ENCODE measurements around the gene LY6G6C.
"Not testable (repeated sequence)": the region's sequence is repeated elsewhere in the genome, so short reads cannot be mapped to it uniquely, and the experiment has no call there.

The LY6G6C gene

GRCh38 chr6:31725502-31726350, 4.2 kb upstream of the LY6G6C start:
- DNase-seq, result peak; percentile 83

- no peak for DNase-seq
Observed at GRCh38 chr6:31723980-31724691, 2.6 kb upstream of the LY6G6C start.

- DNase-seq, result peak; percentile 15
Observed at GRCh38 chr6:31723245-31723979, 1.9 kb upstream of the LY6G6C start, which contains the start of gene MPIG6B. Gene MPIG6B (plus strand): TSS chr6:31723373. CDS start chr6:31723384, 11 bp downstream.

GRCh38 chr6:31722173-31722572, 627 bp upstream of the LY6G6C start:
- no peak for DNase-seq

- DNase-seq, result no peak
Observed at GRCh38 chr6:31720196-31720770, 1.3 kb downstream of the LY6G6C start.

- DNase-seq, result no peak
Observed at GRCh38 chr6:31719001-31719400, 2.5 kb downstream of the LY6G6C start.

GRCh38 chr6:31718265-31718664, 3.3 kb downstream of the LY6G6C start:
- DNase-seq, result no peak

- DNase-seq, result no peak
Observed at GRCh38 chr6:31717499-31718222, 3.9 kb downstream of the LY6G6C start.

GRCh38 chr6:31715022-31715958, 6.3 kb downstream of the LY6G6C start, which contains the start of gene LY6G6D:
Gene LY6G6D (plus strand): TSS chr6:31715348. CDS start chr6:31715356, 8 bp downstream.
- DNase-seq, result no peak

- DNase-seq, result no peak
Observed at GRCh38 chr6:31713991-31714684, 7.4 kb downstream of the LY6G6C start.

- DNase-seq, result no peak
Observed at GRCh38 chr6:31713465-31713864, 8.1 kb downstream of the LY6G6C start.

GRCh38 chr6:31712296-31712695, 9.2 kb downstream of the LY6G6C start:
- DNase-seq, result peak; percentile 3

- peak; percentile 10 for DNase-seq
Observed at GRCh38 chr6:31711233-31711632, 10.3 kb downstream of the LY6G6C start.

GRCh38 chr6:31710523-31711219, 10.9 kb downstream of the LY6G6C start:
- no peak for DNase-seq

- DNase-seq, result not testable (repeated sequence)
Observed at GRCh38 chr6:31709157-31709556, 12.4 kb downstream of the LY6G6C start.

- no peak for DNase-seq
Observed at GRCh38 chr6:31708224-31708623, 13.3 kb downstream of the LY6G6C start.

- no peak for DNase-seq
Observed at GRCh38 chr6:31707701-31708100, 13.8 kb downstream of the LY6G6C start.

GRCh38 chr6:31706599-31706998, 14.9 kb downstream of the LY6G6C start, which contains the start of gene LY6G6F:
Gene LY6G6F (plus strand): TSS chr6:31706866. CDS start chr6:31706907, 41 bp downstream.
- DNase-seq, result no peak

GRCh38 chr6:31705931-31706330, 15.6 kb downstream of the LY6G6C start:
- DNase-seq, result no peak

Data from GF-D8 (cell line).